Endometrium (tissue), 2 donors: ENCODE results near the gene SLFNL1.

Source experiments
- FAIRE-seq: peaks from 2 replicates; lab custom pipeline; 2012; peaks lifted over from hg19 to GRCh38; lab: Jason Lieb, UNC
- donor health status: control.
- donor health status: control.

SLFNL1 gene

DNA sequence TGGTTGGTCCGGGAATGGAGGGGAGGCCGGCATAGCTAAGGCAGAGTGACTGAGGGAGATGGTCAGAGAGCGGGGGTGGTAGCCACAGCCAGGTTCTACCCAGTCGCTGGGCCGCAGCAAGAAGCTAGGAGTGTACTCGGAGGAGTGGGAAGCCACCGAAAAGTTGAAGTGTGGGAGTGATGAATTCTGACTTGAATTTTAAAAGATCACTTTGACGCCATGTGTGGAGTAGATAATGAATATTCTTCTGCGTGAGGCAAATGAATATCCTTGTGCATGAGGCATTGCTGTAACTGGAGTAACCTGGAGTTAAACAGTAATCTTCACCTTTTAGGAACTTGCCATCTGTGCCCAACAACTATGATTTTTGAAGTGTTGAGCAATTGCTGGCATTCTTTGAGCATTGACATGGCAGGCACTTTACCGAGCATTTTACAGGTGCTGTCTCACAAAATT is 35.2 kb downstream of the SLFNL1 start:
- FAIRE-seq: no peak

DNA sequence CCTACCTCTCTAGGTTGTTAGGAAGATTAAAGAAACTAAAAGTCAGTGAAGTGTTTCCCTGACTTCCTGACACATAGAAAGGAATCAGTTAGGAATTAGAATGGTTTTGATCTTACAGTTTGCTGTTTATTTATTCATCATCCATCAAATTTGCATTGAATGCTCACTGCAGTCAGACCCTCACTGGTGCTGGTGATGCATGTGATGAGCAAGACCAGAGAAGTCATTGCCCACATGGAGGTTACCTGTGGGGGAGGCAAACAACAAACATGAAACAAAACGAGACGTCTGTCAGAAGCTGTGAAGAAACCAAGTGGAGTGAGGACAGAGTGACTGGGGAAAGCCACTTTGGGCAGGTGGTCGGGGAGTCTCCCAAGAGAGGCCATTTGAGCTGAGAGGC is 35.6 kb downstream of the SLFNL1 start:
- FAIRE-seq: no peak

DNA sequence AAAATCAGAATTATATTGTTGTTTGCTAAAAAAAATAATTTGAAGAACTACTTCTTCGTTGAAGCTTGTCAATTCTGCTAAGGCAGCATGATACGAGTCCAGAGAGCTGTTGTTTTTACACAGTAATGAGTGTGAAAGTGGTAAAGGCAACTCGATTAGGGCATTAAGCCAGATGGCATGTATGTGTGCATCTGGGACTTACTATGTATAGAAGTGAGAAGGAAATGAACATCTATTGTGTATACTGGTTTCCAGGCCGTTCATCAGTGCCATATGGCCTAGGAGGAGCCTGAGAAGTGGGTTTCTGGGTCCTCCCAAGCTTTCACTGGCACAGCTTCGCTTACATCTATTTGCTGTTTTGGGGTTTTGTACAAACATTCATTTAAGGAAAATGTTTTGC is 36.4 kb downstream of the SLFNL1 start:
- no peak for FAIRE-seq

DNA sequence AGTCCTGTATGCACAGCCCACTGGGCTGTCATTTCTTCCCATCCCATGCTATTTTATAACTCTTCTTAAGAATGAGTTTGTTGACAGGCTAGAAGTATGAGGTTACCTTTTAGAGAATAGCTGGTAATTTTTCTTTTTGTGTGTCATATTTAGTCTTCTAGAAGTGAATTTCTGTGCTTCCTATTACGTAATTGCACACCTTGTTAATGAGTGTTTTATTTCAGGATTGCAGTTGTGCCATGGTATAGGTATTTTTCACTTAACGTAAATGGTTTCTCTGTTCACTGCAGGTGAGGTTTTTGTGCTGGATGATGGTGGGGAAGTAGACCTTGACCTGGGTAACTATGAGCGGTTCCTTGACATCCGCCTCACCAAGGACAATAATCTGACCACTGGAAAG is 37.0 kb downstream of the SLFNL1 start:
- FAIRE-seq: no peak

DNA sequence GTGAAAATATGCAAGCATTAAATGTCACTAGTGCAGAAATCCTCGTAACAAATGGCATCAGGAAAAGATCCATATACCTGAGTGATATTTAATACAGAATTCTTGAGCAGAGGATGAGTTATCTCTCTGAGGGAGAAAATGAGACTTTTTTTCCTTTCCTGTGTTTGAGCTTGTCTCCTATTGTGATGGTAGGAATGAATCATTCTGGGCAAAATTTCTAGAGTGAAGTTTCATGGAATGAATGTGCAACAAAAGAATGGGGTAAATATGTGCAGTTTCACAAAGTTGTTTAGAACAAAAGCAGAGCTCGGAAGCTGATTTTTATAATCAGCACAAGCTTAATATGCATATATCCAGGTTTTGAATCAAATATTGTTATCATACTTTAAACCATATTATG is 37.5 kb downstream of the SLFNL1 start:
- FAIRE-seq: no peak

DNA sequence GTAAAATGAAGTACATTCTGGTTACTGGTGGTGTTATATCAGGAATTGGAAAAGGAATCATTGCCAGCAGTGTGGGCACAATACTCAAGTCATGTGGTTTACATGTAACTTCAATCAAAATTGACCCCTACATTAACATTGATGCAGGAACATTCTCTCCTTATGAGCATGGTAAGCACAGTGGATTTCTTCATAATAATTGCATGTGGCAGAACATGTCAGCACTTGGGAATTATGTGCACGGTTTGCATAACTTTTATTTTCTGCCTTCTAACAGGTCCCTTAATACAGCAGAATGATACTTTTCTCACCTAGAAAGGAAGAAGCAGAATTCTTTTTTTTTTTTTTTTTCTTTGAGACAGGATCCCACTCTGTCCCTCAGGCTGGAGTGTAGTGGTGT is 38.2 kb downstream of the SLFNL1 start:
- no peak for FAIRE-seq

DNA sequence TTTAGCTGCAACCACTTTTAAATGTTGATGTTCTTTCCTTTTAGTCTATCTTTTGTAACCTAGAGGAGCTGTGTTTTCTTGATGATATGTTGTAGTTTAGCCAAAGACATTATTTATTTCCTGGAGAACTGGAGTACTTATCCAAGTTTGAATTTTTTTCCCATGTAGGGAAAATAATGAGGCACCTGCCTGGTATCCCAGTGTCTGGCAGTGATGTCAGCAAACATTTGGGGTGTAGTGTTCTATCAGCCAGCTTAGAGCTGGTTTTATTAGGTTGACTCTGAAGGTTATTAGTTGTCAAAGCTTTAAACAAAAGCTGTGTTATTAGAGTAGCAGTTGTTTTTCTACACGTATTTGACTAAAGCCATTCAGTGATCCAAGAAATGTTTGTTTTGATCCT is 38.8 kb downstream of the SLFNL1 start:
- FAIRE-seq: no peak

DNA sequence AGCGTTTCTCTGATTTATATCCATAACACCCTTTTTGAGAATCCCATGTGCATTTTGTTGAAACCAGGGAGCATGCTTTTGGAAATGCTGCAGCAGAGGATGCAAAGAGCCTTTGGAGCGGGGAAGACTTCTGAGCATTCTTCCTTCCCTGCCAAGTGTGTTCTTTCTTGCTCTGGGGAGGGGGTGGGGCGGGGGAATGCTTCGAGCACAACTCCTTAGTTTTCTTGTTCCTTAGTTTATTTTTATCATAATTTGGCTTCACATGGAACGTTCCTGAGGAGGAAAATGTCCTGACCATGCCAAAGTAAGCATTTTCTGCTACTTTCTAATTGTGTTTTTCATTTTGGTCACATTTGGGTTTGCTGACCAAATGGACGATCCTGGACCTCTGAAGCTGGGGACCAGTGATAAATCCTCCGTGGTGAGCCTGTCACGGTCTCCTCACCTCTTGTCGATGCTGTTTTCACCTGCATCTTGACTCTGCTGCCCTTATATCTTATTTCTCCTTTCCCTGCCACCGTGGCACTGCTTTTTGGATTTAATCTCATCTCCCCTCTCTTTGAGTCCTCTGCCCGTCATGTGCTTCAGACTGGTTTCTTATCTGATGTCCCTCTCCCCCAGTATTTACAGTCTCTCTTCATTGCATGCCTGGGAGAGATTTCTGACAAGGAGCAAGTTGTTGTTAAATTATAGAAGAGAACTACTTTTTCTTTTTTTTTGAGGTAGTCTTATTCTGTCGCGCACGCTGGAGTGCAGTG is 39.7 kb downstream of the SLFNL1 start:
- FAIRE-seq: no peak

DNA sequence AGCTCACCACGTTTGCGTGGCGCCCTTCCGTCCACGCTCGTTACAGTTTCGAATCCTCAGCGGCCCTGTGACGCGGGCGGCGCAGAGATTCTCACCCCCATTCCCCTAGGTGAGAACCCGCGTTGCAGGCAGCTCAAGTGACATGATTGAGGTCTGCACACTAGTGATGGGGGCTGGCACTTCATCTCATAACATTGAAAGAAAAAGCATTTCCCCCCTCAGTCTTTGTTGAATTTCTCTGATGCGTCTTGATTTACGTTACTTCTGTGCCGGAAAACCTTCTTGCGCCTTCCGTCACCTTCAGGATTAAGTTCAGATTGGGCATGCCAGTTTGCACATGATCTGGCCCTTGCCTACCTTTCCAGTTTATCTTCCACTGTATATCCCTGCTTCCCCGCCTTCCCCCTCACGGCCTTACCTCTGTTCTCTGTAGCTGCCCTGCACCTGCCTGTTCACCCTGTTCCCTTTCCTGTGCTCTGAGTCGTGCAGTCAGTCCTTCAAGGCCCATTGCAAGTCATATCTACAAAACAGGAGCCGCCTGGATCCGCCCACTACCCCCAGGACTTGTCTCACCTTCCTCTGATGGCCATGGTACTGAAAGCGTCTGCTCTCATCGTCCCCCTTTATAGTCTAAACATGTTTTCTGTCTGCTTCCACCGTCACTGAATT is 40.9 kb downstream of the SLFNL1 start:
- FAIRE-seq: no peak

DNA sequence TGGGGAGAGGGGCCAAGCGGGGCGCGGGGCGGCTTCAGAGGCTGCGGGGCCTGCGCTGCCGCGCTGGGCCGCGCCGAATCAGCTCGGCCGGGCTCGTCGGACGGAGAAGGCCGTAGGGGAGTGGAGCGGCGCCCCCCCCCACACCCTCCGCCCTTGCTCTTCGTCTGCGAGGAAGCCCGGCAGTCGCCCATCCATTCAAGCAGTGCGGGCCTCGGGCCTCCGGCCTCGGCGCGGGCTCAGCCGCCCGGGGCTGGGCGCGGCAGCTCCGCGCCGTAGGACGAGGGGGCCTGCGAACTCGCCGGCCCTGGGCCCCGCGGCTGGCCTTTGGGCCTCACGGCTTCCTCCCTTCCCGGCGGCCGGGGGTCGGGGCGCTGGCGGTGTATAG is 41.5 kb downstream of the SLFNL1 start:
- no peak for FAIRE-seq

DNA sequence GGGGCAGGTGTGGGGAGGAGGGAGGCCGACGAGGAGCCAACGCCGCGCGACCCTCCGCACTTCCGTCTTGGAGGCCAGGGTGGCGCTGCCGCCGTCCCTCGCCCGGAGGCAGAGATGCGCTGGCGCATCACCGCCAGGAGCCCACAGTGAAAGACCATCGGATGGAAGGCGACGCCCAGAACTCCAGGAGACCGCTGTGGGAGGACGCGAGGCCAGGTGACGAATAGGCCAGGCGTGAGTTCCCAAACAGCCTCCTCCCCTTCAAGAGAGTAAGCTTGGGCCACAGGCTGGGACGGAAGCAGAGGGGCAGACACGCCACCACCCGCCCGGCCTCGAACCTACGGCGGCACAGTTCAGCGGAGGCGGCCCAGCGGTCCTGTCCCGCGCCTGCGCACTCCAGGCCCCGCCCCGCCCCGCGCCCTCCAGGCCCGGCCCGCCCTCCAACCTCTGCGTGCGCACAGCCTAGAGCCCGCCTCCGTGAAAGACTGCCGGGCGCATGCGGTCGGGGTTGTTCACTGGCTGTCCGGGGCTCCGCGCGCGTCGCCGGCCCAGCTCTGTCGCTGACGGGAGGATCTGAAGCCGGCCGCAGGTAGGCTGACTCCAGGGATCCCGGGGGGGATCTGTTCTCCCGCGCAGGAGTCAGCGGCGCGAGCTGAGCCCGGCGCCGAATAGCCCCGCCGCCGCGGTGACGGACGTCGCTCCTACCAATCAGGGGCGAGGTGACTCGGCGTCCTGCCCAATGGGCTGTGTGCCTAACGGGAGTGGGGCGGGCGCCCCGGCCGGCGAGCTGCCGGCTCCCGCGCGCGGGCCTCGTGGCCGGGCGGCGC is 42.1 kb downstream of the SLFNL1 start, which contains the start of gene CTPS1:
Gene CTPS1, plus strand, starts transcription at position 456 of the 827 bp plus-strand sequence. CDS start 3,595 bp downstream, outside the sequence.
- FAIRE-seq: no peak

DNA sequence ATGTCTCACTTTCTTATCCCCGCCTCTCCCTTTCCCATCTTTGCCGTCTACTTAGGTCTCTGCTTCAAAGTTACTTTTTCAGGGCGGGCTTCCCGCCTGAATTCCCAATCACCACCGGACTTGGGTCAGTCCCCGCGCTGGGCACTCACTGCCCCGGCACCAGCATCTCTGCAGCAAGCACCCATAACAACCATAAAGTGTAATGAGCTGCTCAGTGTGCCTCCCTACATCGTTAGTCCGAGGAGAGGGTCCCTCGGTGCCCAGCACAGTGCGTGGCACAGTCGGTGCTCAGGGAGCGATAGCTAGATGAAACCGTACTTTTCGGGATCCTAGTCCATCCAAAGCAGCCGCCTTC is 42.7 kb downstream of the SLFNL1 start:
- FAIRE-seq: no peak

DNA sequence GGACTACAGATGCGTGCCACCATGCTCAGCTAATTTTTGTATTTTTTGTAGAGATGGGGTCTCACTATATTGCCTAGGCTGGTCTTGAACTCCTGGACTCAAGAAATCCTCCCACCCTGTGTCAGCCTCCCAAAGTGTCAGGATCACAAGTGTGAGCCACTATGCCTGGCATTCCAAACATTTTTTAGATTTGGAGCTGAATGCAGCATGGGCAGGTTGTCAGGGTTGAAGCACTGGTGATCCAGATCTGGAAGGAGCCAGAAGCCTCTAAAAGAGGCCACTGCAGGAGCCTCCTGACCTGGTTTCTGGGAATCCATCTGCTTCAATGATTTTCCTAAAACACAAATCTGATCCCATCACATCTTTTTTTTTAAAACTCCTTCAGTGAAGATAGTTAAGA is 43.8 kb downstream of the SLFNL1 start:
- FAIRE-seq: no peak

DNA sequence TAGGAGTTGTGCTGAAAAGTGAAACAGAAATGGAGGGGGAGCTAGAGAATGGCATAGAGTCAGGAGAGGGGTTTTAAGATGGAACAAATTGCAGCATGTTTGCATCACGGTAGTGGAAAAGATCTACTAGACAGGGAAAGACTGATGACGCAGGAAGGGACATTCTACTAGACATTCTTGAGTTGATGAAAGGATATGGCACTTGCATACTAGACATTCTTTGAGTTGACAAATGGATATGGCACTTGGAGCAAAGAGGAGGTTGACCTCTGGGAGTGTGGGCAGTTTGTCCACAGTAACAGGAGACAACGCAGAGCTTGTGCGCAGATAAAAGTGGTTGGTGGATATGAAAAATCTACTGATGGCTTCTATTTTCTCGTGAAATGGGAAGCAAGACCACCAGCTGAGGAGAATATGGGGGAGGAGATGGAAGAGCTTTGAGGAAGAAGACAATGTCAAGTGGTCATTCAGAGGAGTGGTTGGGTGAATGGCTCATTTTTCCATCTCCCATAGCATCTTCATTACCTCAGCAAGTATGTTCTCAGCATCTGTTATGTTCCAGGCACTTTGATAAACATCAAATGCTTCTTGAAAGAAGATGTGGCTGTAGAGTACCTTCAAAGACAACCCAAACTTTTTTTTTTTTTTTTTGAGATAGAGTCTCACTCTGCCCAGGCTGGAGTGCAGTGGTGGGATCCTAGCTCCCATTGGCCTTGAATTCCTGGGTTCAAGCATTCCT is 44.4 kb downstream of the SLFNL1 start:
- FAIRE-seq: no peak

DNA sequence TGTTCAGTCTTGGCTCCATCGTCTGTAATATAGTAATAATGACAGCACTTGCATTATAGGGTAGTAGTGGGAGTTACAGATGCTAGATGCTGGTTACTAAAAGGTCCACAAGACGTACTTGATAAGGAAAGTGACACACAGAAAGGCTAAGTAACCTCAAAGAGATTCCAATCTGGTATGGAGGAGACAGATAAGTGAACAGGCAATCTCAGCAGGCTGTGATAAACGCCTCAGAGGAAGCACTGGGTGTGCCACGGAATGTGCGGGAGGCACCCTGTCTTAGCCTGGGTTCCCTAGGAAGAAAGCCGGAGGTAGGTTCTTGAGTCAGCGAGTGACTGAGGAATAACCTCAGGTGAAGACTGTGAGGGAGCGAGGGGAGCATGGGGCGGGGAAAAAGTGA is 46.6 kb downstream of the SLFNL1 start:
- FAIRE-seq: no peak

DNA sequence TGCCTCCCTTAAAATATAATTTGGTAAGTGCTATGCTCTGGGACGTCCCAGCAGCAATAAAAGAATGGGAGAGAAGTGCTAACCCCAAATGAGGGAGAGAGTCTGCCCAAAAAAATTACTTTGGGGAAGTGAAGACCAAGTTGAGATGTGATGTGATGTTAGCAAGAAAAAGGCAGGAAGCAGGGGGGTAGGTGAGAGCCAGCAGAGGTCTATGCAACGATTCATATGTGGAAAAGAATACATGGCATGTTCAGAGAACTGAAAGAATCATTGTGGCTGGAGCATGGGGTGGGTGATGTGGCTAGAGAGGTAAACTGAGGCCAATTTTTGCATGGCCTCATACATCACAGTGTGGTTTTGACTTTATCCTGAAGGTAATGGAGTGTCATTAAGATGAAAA is 47.6 kb downstream of the SLFNL1 start:
- FAIRE-seq: no peak

DNA sequence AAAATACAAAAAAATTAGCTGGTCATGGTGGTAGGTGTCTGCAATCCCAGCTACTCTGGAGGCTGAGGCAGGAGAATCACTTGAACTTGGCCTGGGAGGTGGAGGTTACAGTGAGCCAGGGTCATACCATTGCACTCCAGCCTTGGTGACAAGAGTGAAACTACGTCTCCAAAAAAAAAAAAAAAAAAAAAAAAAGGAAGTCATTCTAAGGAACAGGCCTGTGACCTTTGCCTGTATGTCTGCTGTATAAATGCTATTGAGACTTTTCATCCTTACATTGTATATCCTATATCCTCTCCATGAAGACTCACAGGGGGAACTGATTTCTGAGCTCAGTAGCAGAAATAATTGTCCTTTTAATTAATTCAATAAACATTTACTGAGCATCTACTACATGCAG is 49.6 kb downstream of the SLFNL1 start:
- FAIRE-seq: no peak

DNA sequence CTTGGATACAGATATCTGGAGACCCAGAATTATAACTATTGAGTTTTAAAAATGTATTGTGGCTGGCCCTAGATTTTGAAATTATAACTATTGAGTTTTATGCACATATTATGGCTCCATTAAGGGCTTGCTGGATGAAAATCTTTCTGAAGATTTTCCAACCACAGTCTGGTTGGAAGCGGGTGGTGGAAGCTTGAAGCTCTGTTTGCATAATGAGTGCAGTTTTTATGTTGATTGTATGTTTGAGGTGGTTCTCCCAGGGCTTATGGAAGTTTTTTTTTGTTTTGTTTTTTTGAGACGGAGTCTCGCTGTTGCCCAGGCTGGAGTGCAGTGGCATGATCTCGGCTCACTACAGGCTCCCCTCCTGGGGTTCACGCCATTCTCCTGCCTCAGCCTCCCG is 52.1 kb downstream of the SLFNL1 start:
- FAIRE-seq: no peak

DNA sequence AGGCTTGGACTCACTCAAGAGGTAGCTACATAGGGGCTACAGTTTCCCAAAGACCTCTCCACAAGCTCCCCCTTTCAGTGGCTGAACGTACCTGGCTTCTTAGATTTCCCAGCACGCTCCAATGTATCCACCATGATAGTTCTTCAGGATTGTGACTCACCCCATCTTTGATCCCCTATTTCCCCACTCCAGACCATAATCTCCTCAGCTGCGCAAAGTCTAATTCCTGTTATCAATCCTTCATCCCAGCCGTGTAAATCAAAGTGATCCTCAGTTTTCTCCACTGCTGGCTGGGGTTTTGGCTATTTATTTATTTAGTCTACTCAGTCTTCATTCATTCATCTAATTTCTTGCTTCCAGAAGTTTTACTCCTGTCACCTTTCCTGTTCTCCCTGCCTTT is 55.1 kb downstream of the SLFNL1 start:
- no peak for FAIRE-seq
